GM19463 (cell line): ENCODE measurements around the gene KPNA6.
"Not testable (repeated sequence)": the region's sequence is repeated elsewhere in the genome, so short reads cannot be mapped to it uniquely, and the experiment has no call there.

ENCODE experiments used
- ATAC-seq: cut with Tn5 transposase; IDR thresholded peaks from one replicate; pipeline ENCODE4 v1.9.1; 2021; ENCODE audit warnings: mild to moderate bottlenecking, moderate library complexity; ENCODE audit not compliant: unreplicated experiment

The KPNA6 gene

GRCh38 chr1:32138965-32139364, 31.1 kb downstream of the KPNA6 start:
- no peak for ATAC-seq

DNA sequence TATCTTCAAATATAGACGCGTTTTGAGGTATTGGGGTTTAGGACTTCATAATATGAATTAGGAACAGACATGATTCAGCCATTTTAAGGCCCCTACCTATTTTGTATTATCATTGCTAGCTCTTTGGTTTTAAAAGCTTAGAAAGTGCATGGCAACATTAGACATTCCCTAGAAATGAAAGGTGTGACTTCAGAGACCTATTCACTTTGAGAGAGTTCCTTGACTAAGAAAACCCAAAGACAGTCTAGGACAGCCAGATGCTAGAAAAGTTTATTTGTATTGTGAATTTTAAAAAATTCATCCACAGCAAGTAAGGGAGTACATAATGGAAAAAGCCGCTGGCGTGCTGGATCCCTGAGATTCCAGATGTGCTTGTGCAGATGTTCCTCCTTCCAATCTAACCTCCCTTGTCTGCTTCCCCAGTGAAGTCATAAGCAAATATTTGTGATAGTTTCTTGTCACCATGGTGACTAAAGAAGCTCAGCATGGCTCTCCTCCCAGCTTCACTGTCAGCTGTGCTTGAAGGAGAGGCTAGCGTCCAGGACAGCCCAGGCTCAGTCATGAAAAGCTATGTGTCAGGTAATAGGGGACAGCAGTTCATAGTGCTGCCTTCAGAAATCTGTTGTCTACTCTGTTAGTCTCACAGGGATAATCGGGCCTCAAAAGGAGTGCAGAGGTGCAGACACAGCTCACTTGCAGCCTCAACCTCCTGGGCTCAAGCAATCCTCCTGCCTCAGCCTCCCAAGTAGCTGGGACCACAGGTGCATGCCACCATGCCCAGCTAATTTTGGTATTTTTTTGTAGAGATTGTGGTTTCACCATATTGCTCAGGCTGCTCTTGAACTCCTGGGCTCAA, 34.8 kb downstream of the KPNA6 start:
- no peak for ATAC-seq

- not testable (repeated sequence) for ATAC-seq
Observed at GRCh38 chr1:32143302-32143695, 35.4 kb downstream of the KPNA6 start.

- no peak for ATAC-seq
Observed at GRCh38 chr1:32144033-32144432, 36.2 kb downstream of the KPNA6 start.

DNA sequence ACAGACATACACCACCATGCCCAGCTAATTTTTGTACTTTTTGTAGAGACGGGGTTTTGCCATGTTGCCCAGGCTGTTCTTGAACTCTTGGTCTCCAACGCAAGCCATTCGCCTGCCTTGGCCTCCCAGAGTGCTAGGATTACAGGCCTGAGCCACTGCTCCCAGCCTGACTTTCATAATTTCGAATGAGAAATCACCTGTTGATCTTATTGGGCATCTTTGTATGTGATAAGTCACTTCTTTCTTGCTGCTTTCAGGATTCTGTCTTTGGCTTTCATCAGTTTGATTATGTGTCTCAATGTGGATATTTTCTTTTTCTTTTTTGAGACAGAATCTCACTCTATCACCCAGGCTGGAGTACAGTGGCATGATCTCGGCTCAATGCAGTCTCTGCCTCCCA, 39.9 kb downstream of the KPNA6 start:
- ATAC-seq = not testable (repeated sequence)

DNA sequence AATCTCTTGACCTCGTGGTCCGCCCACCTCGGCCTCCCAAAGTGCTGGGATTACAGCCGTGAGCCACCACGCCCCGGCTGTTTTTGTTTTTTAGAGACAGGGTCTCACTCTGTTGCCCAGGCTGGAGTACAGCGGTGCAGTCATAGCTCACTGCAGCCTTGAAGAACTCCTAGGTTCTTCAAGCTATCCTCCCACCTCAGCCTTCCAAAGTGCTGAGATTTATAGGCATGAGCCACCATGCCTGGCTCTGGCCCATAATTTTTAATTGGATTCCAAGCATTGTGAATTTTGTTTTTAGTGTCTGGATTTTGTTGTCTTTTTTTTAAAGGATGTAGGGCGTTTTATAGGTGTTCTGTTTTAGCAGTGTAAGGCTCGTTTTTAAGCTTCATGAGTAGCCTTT, 43.0 kb downstream of the KPNA6 start:
- no peak for ATAC-seq

- no peak for ATAC-seq
Observed at GRCh38 chr1:32151319-32151787, 43.5 kb downstream of the KPNA6 start.

DNA sequence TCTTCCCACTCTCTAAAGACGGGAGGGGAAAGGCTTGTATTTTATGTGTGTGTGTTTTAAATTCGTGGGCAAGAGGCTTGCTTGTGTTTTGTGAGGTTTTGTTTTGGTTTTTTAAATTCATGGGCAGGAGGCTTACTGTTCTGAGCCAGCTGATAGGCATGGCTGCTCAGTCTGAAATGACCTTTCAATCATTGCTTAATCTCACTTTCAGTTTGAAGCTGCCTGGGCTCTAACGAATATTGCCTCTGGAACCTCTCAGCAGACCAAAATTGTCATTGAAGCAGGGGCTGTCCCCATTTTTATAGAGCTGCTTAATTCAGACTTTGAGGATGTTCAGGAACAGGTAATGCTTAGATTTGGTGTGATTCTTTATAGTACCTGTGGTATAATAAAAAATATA, 51.3 kb downstream of the KPNA6 start:
- no peak for ATAC-seq

DNA sequence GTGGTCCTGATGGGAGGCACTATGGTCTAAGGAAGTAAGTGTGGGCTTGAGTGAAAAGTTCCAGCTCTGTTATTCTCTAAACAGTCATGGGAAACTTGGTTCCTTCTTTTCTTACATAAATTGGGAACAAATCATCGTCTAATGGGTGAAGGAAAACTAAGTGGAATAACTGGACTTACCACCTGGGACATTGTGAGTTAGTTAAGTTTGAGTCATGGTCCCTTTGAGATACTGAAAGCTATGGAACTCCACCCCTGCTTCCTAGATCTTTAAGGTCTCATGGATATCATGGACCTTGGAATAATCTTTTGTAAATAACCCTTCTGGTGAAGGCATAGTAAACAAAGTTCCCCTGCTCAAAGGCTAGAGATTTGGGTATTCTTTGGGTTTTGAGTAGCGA, 55.5 kb downstream of the KPNA6 start:
- ATAC-seq = no peak

- not testable (repeated sequence) for ATAC-seq
Observed at GRCh38 chr1:32165633-32166032, 57.8 kb downstream of the KPNA6 start.

DNA sequence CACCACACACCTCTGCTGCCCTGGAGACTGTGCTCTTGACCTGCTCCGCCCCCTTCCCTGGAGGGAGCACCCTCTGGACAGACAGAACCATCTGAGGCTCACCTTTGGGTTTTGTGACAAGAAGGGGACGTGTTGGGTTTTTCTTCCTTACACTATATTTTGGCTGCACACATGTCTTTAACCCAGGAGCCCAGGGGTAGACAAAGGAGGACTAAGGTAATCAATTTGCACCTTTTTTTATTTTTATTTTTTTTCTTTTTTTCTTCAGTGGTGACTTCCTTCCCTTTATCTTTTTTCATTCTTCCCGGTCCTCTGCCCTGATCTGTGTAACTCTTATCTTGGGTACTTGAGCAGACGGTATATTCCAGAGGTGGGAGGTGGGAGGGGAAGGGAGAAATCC, 63.1 kb downstream of the KPNA6 start:
- ATAC-seq = no peak

GRCh38 chr1:32172621-32173245, 64.9 kb downstream of the KPNA6 start:
- no peak for ATAC-seq

- no peak for ATAC-seq
Observed at GRCh38 chr1:32178380-32179192, 70.7 kb downstream of the KPNA6 start.

DNA sequence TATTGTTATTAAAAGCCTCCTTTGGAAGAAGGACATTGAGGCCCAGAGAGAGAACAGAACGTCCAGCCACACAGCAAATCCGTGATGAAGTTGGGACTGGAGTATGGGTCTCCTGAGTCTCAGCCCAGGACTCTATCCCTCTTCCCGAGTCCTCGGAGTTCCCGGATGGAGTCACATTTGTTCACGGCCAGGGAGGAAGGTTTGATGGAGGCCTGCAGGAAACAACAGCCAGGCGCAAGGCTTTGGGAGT, 71.3 kb downstream of the KPNA6 start:
- no peak for ATAC-seq

DNA sequence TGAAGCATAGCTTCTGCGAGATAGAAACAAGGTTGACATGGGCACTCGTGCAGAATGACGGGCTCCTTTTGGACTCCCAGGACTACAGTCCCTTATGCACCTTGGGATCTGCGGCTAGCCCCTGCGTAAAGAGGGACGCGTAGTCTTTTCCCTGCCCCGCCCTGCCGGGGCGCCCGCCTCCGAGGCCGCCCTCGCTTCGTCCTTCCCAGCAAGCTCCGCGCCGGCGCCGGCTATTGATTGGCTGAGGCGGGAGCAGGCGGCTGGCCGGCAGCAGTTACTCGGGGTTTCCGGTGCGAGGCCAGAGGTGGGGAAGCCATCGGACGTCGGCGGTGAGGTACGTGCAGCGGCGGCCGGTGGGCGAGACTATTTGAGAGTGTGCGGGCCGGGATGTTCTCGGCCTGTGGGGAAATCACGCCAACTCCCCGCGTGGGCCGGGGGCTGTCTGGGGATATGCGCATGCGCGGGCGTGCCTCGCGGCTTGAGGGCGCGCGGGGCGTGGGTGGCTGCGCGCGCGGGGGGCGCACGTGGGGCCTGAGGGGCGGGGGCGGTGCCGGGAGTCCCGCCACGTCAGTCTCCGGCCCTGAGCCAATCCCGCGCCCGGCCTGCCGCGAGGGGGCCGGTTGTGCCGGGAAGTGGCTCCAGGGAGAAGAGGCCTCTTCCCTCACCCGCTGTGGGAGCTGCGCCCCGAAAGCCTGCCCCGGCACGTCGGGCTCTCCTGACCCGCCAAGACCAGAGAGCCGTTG, 71.8 kb downstream of the KPNA6 start, which contains the start of gene TXLNA:
Gene TXLNA (plus strand): TSS at position 233 of the 743 bp plus-strand sequence. CDS start 671 bp downstream, outside the sequence.
- peak; percentile 92 for ATAC-seq

DNA sequence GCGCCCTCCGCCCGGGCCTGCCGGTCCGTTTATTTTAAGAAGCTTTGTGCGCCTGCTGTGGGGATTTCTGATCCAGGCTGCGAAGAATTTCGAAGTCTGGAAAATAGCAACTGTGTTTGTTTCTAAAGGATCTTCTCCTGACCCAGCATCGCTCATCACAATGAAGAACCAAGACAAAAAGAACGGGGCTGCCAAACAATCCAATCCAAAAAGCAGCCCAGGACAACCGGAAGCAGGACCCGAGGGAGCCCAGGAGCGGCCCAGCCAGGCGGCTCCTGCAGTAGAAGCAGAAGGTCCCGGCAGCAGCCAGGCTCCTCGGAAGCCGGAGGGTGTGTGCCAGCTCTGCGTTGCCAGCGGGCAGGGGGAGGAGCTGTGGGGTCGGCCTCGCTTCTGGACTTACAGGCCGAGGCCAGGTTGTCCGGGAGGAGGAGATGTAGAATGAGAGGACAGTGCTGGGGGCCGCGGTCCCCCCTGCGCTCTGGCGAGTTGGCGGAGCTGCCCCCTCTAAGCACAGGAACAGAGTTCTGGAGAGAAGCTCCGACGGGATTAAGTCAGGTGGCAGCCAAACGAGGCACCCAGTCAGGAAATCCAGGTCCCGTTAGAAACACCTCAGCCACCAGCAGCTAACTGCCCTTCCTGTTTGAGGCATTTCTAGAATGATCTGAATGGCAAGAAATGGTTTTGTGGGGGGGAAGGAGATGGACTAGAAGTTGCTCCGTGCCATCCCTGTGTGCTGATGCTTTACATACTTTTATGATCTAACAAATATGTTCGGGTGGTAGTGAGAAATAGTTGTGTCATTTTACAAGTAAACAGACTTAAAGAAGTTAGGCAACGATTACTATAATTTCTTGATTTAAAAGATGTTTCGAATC, 72.6 kb downstream of the KPNA6 start:
- ATAC-seq = no peak

DNA sequence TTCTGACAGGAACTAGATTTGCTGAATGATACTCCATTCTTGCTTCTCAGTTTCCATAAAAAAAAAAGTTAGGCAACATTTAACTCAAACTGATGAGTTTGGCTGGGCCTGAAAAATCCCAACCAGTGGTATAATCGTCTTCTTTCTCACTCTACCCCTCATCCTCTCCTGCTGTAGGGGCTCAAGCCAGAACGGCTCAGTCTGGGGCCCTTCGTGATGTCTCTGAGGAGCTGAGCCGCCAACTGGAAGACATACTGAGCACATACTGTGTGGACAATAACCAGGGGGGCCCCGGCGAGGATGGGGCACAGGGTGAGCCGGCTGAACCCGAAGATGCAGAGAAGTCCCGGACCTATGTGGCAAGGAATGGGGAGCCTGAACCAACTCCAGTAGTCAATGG, 73.2 kb downstream of the KPNA6 start:
- ATAC-seq = no peak

- ATAC-seq = no peak
Observed at GRCh38 chr1:32181563-32181962, 73.7 kb downstream of the KPNA6 start.

DNA sequence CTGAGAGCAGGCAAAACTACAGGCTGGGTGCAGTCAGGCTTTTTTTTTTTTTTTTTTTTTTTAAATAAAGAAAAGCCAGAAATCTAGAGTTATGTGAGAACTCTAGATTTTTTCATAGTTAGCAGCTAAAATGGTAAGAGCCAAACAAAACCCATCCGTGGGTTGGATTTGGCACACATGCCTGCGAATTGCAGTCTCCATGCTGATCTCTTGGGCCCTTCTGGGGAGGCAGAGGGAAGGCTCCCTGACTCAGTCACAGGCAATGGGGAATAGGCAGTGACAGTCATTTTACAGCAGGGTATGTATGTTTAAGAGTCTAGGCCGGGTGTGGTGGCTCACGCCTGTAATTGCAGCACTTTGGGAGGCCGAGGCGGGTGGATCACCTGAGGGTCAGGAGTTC, 74.2 kb downstream of the KPNA6 start:
- ATAC-seq = no peak

GRCh38 chr1:32184650-32185049, 76.8 kb downstream of the KPNA6 start:
- ATAC-seq = no peak
